OCI-LY7 (cell line): ENCODE measurements around the gene CFAP54. TPM values are rescaled to one million over a fixed set of nuclear protein-coding genes. Genes with fewer than 3 reads are reported as not detected.

Experiments
- BruUV-seq: library from RNA; stranded (reverse); fragments of 400-500 nt; replicated peaks from 2 replicates; lab custom pipeline; 2021; lab: Mats Ljungman, UMichigan
- CTCF ChIA-PET: fragments of 300-600 bp; sonication (Branson Sonifier 250); formaldehyde crosslinking; loops from one replicate; lab custom pipeline; 2022; ENCODE audit warnings: antibody characterized with exemption; ENCODE audit not compliant: unreplicated experiment; lab: Charles Lee
- POLR2A ChIA-PET: fragments of 300-600 bp; sonication (Branson Sonifier 250); formaldehyde crosslinking; loops from one replicate; lab custom pipeline; 2022; ENCODE audit warnings: antibody characterized with exemption; lab: Charles Lee
- DNase-seq: peaks from one replicate; pipeline ENCODE4 v3.0.0-alpha.2; 2015; ENCODE audit warnings: low spot score
- H2AFZ ChIP-seq: fragments of 200-600 bp; sonication (generic), shearing (Covaris generic); 2 replicates; pipeline ENCODE4 v1.6.1; 2014; ENCODE audit warnings: mild to moderate bottlenecking, antibody characterized with exemption, low read length, moderate library complexity
- H3K27ac ChIP-seq: fragments of 200-600 bp; sonication (generic); 2 replicates; pipeline ENCODE4 v1.5.1; 2014; ENCODE audit warnings: mixed run types, low read depth, mild to moderate bottlenecking, moderate library complexity, low read length, inconsistent platforms; ENCODE audit not compliant: poor library complexity, severe bottlenecking
- H3K36me3 ChIP-seq: fragments of 200-600 bp; sonication (generic); 2 replicates; pipeline ENCODE4 v1.6.1; 2014; ENCODE audit warnings: mild to moderate bottlenecking, antibody characterized with exemption, low read length, moderate library complexity, mixed read lengths; ENCODE audit not compliant: insufficient read depth
- H3K4me1 ChIP-seq: fragments of 200-600 bp; sonication (generic); 2 replicates; pipeline ENCODE4 v1.5.1; 2014; ENCODE audit warnings: mild to moderate bottlenecking, low read length; ENCODE audit not compliant: insufficient read depth, poor library complexity, severe bottlenecking
- H3K4me2 ChIP-seq: fragments of 200-600 bp; sonication (generic); 2 replicates; pipeline ENCODE4 v1.6.1; 2014; ENCODE audit warnings: mild to moderate bottlenecking, low read length
- H3K4me3 ChIP-seq: fragments of 200-600 bp; sonication (generic); 2 replicates; pipeline ENCODE4 v1.5.1; 2014; ENCODE audit warnings: mild to moderate bottlenecking, low read depth, low read length; ENCODE audit not compliant: poor library complexity, severe bottlenecking
- H3K79me2 ChIP-seq: fragments of 200-600 bp; sonication (generic); 2 replicates; pipeline ENCODE4 v1.6.1; 2016; ENCODE audit warnings: low read depth, mild to moderate bottlenecking, low read length, moderate library complexity, mixed read lengths; ENCODE audit not compliant: insufficient read depth
- H3K9me2 ChIP-seq: fragments of 200-600 bp; sonication (generic); 2 replicates; pipeline ENCODE4 v1.6.1; 2016; ENCODE audit warnings: mild to moderate bottlenecking, low read length, mixed read lengths; ENCODE audit not compliant: insufficient read depth
- H3K9me3 ChIP-seq: fragments of 200-600 bp; sonication (generic); 2 replicates; pipeline ENCODE4 v1.6.1; 2014; ENCODE audit warnings: mild to moderate bottlenecking, mixed run types, low read length, mixed read lengths
- H4K20me1 ChIP-seq: fragments of 200-600 bp; sonication (generic); 2 replicates; pipeline ENCODE4 v1.6.1; 2014; ENCODE audit warnings: mild to moderate bottlenecking, antibody characterized with exemption, low read length, moderate library complexity, mixed read lengths; ENCODE audit not compliant: insufficient read depth
- EZH2phosphoT487 ChIP-seq: fragments of 200-600 bp; sonication (generic); IDR thresholded peaks from 2 replicates; pipeline ENCODE4 v1.6.1; 2018; ENCODE audit warnings: low read depth, borderline replicate concordance, mild to moderate bottlenecking, mixed run types, antibody characterized with exemption, low read length, moderate library complexity, mixed read lengths
- intact Hi-C: fragments of 100-400 bp; cut with micrococcal nuclease; formaldehyde crosslinking; loops from one replicate; pipeline ENCODE4 v1.10.0; 2022; ENCODE audit not compliant: unreplicated experiment
- total RNA-seq, 2 experiments: library from RNA; depleted of rRNA in 1 of 2; stranded (reverse); fragments of >200 nt in 1 of 2; shearing (Covaris generic) in 1 of 2; gene quantifications; 2 replicates each; pipeline ENCODE4 v1.2.3, GENCODE V29; 2014 to 2022
- TF ChIP-seq, protein P1 (sequence below): fragments of 200-600 bp; sonication (generic); conservative IDR thresholded peaks from 2 replicates; pipeline ENCODE4 v1.5.1; 2014; ENCODE audit warnings: mild to moderate bottlenecking, antibody characterized with exemption, low read length, moderate library complexity, mixed read lengths

Gene CFAP54
- total RNA-seq, 2 experiments from 2014 or later: 0.53 TPM; not detected in 1

DNA sequence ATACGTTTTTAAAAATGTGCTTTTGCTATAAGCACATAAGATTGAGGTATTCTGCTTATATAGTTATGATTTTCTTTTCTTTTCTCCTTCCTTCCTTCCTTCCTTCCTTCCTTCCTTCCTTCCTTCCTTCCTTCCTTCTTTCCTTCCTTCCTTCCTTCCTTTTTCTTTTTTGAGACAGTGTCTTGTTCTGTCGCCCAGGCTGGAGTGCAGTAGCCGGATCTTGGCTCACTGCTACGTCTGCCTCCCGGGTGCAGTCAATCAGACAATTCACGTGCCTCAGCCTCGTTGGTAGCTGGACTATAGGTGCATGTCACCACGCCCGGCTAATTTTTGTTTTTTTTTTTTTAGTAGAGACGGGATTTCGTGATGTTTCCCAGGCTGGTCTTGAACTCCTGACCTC lies 5.8 kb downstream of the CFAP54 start:
- H3K36me3 ChIP-seq: no peaks in the 10 kb centered on the region
- no peak overlapping the region for H2AFZ ChIP-seq
- ChIA-PET POLR2A (interaction anchor here (0.7 to 0.8 kb wide), 2 partner anchors 101 to 426 kb away, joined by 3 to 4 read pairs; no protein-coding TSS in a partner anchor), CTCF (no interaction called here)
- TF ChIP-seq EZH2phosphoT487: no peak
- TF ChIP-seq, protein P1, sequence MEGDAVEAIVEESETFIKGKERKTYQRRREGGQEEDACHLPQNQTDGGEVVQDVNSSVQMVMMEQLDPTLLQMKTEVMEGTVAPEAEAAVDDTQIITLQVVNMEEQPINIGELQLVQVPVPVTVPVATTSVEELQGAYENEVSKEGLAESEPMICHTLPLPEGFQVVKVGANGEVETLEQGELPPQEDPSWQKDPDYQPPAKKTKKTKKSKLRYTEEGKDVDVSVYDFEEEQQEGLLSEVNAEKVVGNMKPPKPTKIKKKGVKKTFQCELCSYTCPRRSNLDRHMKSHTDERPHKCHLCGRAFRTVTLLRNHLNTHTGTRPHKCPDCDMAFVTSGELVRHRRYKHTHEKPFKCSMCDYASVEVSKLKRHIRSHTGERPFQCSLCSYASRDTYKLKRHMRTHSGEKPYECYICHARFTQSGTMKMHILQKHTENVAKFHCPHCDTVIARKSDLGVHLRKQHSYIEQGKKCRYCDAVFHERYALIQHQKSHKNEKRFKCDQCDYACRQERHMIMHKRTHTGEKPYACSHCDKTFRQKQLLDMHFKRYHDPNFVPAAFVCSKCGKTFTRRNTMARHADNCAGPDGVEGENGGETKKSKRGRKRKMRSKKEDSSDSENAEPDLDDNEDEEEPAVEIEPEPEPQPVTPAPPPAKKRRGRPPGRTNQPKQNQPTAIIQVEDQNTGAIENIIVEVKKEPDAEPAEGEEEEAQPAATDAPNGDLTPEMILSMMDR: no peak
- no peak overlapping the region for H3K4me3 ChIP-seq
- no peak overlapping the region for H3K27ac ChIP-seq
- intact Hi-C loops: no loop called here
- H3K4me1 ChIP-seq: no peaks in the 10 kb centered on the region
- H3K79me2 ChIP-seq: no peaks in the 10 kb centered on the region
- no peaks in the 10 kb centered on the region for H4K20me1 ChIP-seq
- no peaks in the 10 kb centered on the region for H3K9me3 ChIP-seq
- H3K9me2 ChIP-seq: no peaks in the 10 kb centered on the region
- BruUV-seq: no TSS peak
- H3K4me2 ChIP-seq: no peak overlapping the region
- DNase-seq: no peak

DNA sequence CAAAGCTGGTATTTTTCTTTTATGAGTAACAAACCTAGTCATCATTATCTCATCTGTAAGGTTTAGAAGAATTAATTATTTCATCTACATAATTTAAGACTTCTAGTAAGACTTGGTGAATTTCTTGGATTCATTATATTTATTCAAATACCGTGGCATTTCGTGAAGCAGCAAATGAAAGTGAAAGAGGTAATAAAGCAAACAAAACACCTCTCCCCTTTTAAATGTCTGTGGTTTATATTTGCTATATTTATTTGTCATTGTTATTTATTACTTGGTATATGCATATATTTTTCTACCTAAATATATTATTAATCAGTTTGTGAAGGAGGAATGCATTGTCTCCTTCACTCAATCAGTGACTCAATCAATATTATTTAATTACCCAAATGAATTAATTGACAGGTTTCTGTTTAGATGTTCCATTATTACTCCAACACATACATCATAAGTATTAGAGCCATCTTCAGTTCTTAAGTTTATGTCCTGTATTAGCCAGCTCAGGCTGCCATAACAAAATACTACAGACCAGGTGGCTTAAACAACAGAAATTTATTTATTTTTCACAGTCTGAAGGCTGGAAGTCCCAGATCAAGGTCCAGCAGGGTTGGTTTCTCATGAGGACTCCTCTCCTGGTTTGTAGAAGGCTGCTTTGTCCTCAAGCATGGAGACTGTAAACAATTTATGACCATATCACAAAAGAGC lies 6.6 kb downstream of the CFAP54 start:
- Histone ChIP-seq H3K4me2 (peak overlapping the region; percentile 41; the same call in 1 of the 2 replicates), H4K20me1 (no peaks in the 10 kb centered on the region), H3K4me3 (no peak overlapping the region), H3K27ac (no peak overlapping the region), H3K9me3 (no peaks in the 10 kb centered on the region), H3K79me2 (no peaks in the 10 kb centered on the region), H3K36me3 (no peaks in the 10 kb centered on the region), H3K4me1 (peaks cover 8% of the 10 kb centered on the region), H3K9me2 (no peaks in the 10 kb centered on the region), H2AFZ (peak overlapping the region; percentile 14; the same call in 1 of the 2 replicates)
- no TSS peak for BruUV-seq
- ChIA-PET POLR2A (interaction anchor here (0.6 to 0.8 kb wide), 3 partner anchors 33 to 426 kb away, joined by 3 to 4 read pairs (median 3); no protein-coding TSS in a partner anchor), CTCF (no interaction called here)
- intact Hi-C loops: no loop called here
- TF ChIP-seq, protein P1: no peak
- TF ChIP-seq EZH2phosphoT487: no peak
- DNase-seq: no peak

DNA sequence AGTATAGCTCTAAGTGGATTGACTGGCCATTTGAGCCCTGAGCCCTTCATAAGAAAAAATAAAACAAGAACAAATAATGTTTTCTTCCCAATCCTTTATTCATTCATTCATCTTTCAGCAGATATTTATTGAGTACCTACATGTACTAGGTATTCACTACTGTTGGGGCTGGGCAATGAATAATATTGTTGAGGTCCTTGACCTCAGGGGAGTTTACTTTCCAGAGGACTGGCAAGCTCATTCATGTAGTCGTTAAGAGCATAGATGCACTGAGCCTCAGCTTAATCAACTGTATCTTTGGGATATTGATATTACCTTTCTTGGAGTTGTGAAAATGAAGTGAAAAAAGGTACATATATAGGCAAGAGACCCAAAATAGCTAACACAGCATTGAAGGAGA lies 7.6 kb downstream of the CFAP54 start:
- CTCF ChIA-PET: no interaction called here
- BruUV-seq: no TSS peak
- H3K9me2 ChIP-seq: no peaks in the 10 kb centered on the region
- DNase-seq: no peak
- H3K9me3 ChIP-seq: no peaks in the 10 kb centered on the region
- H3K4me2 ChIP-seq: no peak overlapping the region
- intact Hi-C loops: no loop called here
- no peak overlapping the region for H3K27ac ChIP-seq
- no peaks in the 10 kb centered on the region for H4K20me1 ChIP-seq
- no peak overlapping the region for H3K4me3 ChIP-seq
- no peak overlapping the region for H2AFZ ChIP-seq
- H3K4me1 ChIP-seq: peaks cover 18% of the 10 kb centered on the region
- no peaks in the 10 kb centered on the region for H3K79me2 ChIP-seq
- H3K36me3 ChIP-seq: no peaks in the 10 kb centered on the region
- POLR2A ChIA-PET: interaction anchor here (0.6 to 1.2 kb wide), 4 partner anchors 9 to 1265 kb away, joined by 3 read pairs; no protein-coding TSS in a partner anchor
- TF ChIP-seq, protein P1: no peak
- no peak for TF ChIP-seq EZH2phosphoT487
